HCT116 (cell line): ENCODE measurements around the gene CNTNAP2.

ENCODE experiments used
- CEBPB ChIP-seq: IDR thresholded peaks from 2 replicates; pipeline ENCODE4 v1.6.1; 2012; ENCODE audit warnings: low read depth
- EGR1 ChIP-seq: IDR thresholded peaks from 2 replicates; pipeline ENCODE4 v1.6.1; 2012; ENCODE audit warnings: low read depth
- EZH2 ChIP-seq: fragments of 200-600 bp; sonication (generic); IDR thresholded peaks from 2 replicates; pipeline ENCODE4 v1.6.1; 2017; ENCODE audit warnings: antibody characterized with exemption, mixed run types
- JUND ChIP-seq: IDR thresholded peaks from 2 replicates; pipeline ENCODE4 v1.6.1; 2012
- MAX ChIP-seq: IDR thresholded peaks from 2 replicates; pipeline ENCODE4 v1.6.1; 2012
- POLR2A ChIP-seq: IDR thresholded peaks from 2 replicates; pipeline ENCODE4 v1.7.0; 2011; ENCODE audit warnings: borderline replicate concordance; ENCODE audit not compliant: insufficient read depth, insufficient read length; ENCODE audit errors: extremely low read depth
- POLR2AphosphoS5 ChIP-seq: IDR thresholded peaks from 2 replicates; pipeline ENCODE4 v1.6.1; 2011; ENCODE audit warnings: mild to moderate bottlenecking, low read depth, low read length, moderate library complexity
- TCF7L2 ChIP-seq: IDR thresholded peaks from 2 replicates; pipeline ENCODE4 v1.7.0; 2011; ENCODE audit warnings: borderline replicate concordance, inconsistent platforms; ENCODE audit not compliant: insufficient read depth, insufficient read length; ENCODE audit errors: extremely low read depth
- ZFX ChIP-seq: fragments of 450-650 bp; IDR thresholded peaks from 2 replicates; pipeline ENCODE4 v1.6.1; 2017
- TF ChIP-seq, protein P1 (sequence below): IDR thresholded peaks from 2 replicates; pipeline ENCODE4 v1.6.1; 2011; ENCODE audit warnings: mild to moderate bottlenecking, low read length, moderate library complexity; ENCODE audit not compliant: insufficient replicate concordance; ENCODE audit errors: extremely low read depth
- TF ChIP-seq, protein P2 (sequence below), 3 experiments: fragments of 200-600 bp in 1 of 3; sonication (generic) in 1 of 3; IDR thresholded peaks in 2 of 3; conservative IDR thresholded peaks in 1 of 3; 2 replicates each; pipeline ENCODE4 v1.5.1; 2012 to 2017; ENCODE audit warnings: low read depth in 2 of 3, low read length in 2 of 3, antibody characterized with exemption in 1 of 3, borderline replicate concordance in 1 of 3, control low read depth in 1 of 3, mild to moderate bottlenecking in 1 of 3, mixed read lengths in 1 of 3, mixed run types in 1 of 3, moderate library complexity in 1 of 3; ENCODE audit not compliant: insufficient read depth in 1 of 3

- no peak for TF ChIP-seq MAX
- no peak for TF ChIP-seq EZH2
- TF ChIP-seq, protein P1, sequence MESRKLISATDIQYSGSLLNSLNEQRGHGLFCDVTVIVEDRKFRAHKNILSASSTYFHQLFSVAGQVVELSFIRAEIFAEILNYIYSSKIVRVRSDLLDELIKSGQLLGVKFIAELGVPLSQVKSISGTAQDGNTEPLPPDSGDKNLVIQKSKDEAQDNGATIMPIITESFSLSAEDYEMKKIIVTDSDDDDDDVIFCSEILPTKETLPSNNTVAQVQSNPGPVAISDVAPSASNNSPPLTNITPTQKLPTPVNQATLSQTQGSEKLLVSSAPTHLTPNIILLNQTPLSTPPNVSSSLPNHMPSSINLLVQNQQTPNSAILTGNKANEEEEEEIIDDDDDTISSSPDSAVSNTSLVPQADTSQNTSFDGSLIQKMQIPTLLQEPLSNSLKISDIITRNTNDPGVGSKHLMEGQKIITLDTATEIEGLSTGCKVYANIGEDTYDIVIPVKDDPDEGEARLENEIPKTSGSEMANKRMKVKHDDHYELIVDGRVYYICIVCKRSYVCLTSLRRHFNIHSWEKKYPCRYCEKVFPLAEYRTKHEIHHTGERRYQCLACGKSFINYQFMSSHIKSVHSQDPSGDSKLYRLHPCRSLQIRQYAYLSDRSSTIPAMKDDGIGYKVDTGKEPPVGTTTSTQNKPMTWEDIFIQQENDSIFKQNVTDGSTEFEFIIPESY, result no peak
- no peak for TF ChIP-seq TCF7L2
- TF ChIP-seq POLR2A, result no peak
- TF ChIP-seq, protein P2, sequence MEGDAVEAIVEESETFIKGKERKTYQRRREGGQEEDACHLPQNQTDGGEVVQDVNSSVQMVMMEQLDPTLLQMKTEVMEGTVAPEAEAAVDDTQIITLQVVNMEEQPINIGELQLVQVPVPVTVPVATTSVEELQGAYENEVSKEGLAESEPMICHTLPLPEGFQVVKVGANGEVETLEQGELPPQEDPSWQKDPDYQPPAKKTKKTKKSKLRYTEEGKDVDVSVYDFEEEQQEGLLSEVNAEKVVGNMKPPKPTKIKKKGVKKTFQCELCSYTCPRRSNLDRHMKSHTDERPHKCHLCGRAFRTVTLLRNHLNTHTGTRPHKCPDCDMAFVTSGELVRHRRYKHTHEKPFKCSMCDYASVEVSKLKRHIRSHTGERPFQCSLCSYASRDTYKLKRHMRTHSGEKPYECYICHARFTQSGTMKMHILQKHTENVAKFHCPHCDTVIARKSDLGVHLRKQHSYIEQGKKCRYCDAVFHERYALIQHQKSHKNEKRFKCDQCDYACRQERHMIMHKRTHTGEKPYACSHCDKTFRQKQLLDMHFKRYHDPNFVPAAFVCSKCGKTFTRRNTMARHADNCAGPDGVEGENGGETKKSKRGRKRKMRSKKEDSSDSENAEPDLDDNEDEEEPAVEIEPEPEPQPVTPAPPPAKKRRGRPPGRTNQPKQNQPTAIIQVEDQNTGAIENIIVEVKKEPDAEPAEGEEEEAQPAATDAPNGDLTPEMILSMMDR (IDR thresholded peaks at IDR 0.05 in 2 of 3, conservative IDR thresholded peaks at IDR 0.05 in 1 of 3; ENCODE audit: borderline replicate concordance in 1 of 3, insufficient read depth in 1 of 3, low read depth in 2 of 3, low read length in 2 of 3), result no peak
- TF ChIP-seq POLR2AphosphoS5, result no peak
- no peak for TF ChIP-seq EGR1
- no peak for TF ChIP-seq JUND
- TF ChIP-seq CEBPB, result no peak
- TF ChIP-seq ZFX, result no peak
Measured at GRCh38 chr7:148367731-148368475, 2251.3 kb downstream of the CNTNAP2 start.
